Mesothelial cell of epicardium (in vitro differentiated cells): ENCODE measurements around the gene FBRSL1. TPM values are rescaled to one million over a fixed set of nuclear protein-coding genes. Genes with fewer than 3 reads are reported as not detected.

Source experiments
- DNase-seq, 2 experiments: peaks; one replicate each; pipeline ENCODE4 v3.0.0; 2021; ENCODE audit warnings: low spot score in 2 of 2; ENCODE audit not compliant: unreplicated experiment in 2 of 2
- H3K27ac Mint-ChIP-seq: 2 replicates; pipeline ENCODE4 v1.8.0; 2021; ENCODE audit warnings: mixed read lengths
- H3K27me3 Mint-ChIP-seq: 2 replicates; pipeline ENCODE4 v1.8.0; 2021; ENCODE audit warnings: low read depth, mixed read lengths
- H3K36me3 Mint-ChIP-seq: 2 replicates; pipeline ENCODE4 v1.8.0; 2021; ENCODE audit warnings: mixed read lengths
- H3K4me1 Mint-ChIP-seq: 2 replicates; pipeline ENCODE4 v1.8.0; 2021; ENCODE audit warnings: mixed read lengths
- H3K4me3 Mint-ChIP-seq: 2 replicates; pipeline ENCODE4 v1.8.0; 2021; ENCODE audit warnings: mild to moderate bottlenecking, moderate library complexity, mixed read lengths
- H3K9me3 Mint-ChIP-seq: 2 replicates; pipeline ENCODE4 v1.8.0; 2021; ENCODE audit warnings: mixed read lengths
- total RNA-seq: library from RNA; stranded (reverse); gene quantifications from 3 replicates; pipeline ENCODE4 v1.2.1, GENCODE V29; 2021
- TF ChIP-seq, protein P1 (sequence below): fragments of 200-600 bp; sonication (generic); IDR thresholded peaks from one replicate; pipeline ENCODE4 v1.5.0; 2021; ENCODE audit warnings: antibody characterized with exemption; ENCODE audit not compliant: unreplicated experiment

The FBRSL1 gene
- total RNA-seq, 1 donor from 2014 or later: 115 TPM

DNA sequence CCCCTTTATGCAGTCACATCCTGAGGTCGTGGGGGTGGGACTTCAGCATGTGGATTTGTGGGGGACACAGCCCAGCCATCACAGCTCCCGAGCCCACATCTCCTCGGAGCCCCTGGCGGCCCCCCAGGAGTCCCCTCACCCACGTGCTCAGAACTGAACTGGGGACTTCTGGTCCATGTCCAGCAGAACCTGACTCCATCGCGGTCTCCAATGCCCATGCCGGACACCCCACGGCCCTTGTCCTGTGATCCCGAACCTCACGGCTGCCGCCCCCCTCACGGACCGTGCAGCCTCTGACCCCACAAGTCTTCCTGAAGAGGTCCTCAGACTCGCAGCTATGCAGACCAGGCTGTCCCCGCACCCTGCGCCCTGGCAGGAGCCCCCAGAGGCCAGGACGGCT lies 13.5 kb upstream of the FBRSL1 start:
- TF ChIP-seq, protein P1, sequence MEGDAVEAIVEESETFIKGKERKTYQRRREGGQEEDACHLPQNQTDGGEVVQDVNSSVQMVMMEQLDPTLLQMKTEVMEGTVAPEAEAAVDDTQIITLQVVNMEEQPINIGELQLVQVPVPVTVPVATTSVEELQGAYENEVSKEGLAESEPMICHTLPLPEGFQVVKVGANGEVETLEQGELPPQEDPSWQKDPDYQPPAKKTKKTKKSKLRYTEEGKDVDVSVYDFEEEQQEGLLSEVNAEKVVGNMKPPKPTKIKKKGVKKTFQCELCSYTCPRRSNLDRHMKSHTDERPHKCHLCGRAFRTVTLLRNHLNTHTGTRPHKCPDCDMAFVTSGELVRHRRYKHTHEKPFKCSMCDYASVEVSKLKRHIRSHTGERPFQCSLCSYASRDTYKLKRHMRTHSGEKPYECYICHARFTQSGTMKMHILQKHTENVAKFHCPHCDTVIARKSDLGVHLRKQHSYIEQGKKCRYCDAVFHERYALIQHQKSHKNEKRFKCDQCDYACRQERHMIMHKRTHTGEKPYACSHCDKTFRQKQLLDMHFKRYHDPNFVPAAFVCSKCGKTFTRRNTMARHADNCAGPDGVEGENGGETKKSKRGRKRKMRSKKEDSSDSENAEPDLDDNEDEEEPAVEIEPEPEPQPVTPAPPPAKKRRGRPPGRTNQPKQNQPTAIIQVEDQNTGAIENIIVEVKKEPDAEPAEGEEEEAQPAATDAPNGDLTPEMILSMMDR: no peak

DNA sequence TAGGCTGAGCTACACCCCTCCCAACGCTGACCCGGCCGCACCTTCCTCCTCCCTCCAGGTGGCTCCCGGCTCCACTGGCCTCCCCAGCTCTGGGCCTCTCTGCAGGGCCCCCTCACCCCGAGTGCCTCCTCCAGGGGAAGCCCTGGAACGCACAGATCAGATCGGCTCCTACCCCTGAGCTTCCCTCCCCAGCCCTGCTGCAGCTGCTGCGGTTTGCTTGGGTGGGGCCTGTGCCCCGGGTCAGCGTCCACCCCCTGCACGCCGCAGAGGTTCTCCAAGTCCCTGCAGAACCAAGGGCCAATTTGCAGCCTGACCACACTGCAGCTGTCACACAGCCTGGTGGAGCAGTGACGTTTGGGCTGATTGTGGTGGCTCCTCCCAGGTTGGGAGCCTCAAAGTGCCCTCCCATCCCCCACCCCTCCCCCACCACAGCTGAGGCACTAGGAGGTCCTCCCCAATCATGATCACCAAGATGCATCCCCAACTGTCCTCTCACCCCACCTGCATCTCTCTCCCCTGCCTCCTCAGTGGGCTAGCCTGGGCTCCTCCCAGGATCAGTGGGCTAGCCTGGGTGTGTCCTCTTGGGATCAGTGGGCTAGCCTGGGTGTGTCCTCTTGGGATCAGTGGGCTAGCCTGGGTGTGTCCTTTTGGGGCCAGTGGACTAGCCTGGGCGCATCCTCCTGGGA lies 12.8 kb upstream of the FBRSL1 start:
- Mint-ChIP-seq H3K27ac (no peak overlapping the region), H3K4me1 (no peaks in the 10 kb centered on the region), H3K27me3 (peaks cover 53% of the 10 kb centered on the region), H3K36me3 (peaks cover 2% of the 10 kb centered on the region), H3K9me3 (peaks cover 3% of the 10 kb centered on the region), H3K4me3 (no peak overlapping the region)
- DNase-seq: no peak
- TF ChIP-seq, protein P1: no peak

More for the DNA sequence above, 13.5 kb upstream of the FBRSL1 start:
- Mint-ChIP-seq H3K27me3 (peaks cover 53% of the 10 kb centered on the region), H3K4me1 (no peaks in the 10 kb centered on the region), H3K36me3 (peaks cover 2% of the 10 kb centered on the region), H3K4me3 (no peak overlapping the region), H3K27ac (no peak overlapping the region), H3K9me3 (peaks cover 6% of the 10 kb centered on the region)
- no peak for DNase-seq

DNA sequence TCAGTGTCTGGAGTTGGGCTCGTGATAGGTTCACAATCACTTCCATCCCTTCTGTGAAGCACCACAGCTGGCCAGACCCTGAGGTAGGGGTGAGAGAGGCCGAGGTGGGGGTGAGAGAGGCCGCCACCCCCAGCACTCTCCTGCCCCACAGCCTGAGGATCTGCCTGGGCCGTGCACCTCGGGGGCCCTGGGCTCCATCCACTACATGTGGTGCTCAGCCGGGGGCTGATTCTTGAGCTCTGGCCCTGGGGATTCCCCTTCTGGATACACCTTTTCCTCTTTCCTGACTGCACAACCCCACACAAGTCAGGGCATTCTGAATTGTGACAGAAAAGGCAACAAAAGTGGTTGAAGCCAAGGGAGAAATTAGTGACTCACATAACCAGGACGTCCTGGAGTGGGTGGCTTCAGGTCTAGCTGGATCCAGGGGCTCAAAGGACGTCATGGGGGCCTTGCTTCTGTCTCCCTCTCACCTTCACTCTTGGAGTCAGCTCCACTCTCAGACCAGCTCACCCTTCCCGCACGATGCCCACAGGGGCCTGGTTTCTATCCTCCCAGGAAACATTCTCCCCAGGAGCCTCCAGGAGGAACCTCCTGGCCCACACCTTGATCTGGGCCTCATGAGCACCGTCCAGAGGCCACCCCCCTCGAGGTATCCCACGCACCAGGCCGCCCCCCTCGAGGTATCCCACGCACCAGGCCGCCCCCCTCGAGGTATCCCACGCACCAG lies 12.1 kb upstream of the FBRSL1 start:
- TF ChIP-seq, protein P1: no peak
- H3K4me3 Mint-ChIP-seq: no peak overlapping the region
- H3K27ac Mint-ChIP-seq: no peak overlapping the region
- H3K27me3 Mint-ChIP-seq: peaks cover 59% of the 10 kb centered on the region
- H3K4me1 Mint-ChIP-seq: no peaks in the 10 kb centered on the region
- H3K36me3 Mint-ChIP-seq: no peaks in the 10 kb centered on the region
- peaks cover 3% of the 10 kb centered on the region for H3K9me3 Mint-ChIP-seq
- DNase-seq: no peak

DNA sequence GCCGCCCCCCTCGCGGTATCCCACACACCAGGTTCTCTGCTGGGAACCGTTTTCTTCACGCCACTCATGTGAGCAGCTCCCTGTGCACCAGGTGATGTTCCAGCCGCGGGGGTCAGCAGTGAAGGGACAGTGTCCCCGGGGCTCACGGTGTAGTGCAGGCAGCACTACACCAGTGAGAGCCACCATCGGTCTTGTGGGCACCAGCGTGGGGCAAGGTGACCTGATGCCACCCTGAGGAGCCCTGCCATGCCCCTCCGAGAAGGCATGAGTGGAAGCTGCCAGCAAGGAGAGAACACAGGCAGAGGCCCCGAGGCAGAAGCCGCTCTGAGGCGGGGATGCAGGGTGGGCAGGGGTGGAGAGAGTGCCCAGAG lies 11.5 kb upstream of the FBRSL1 start:
- TF ChIP-seq, protein P1: no peak
- Mint-ChIP-seq H3K4me3 (no peak overlapping the region), H3K36me3 (no peaks in the 10 kb centered on the region), H3K9me3 (peaks cover 3% of the 10 kb centered on the region), H3K4me1 (no peaks in the 10 kb centered on the region), H3K27me3 (peaks cover 63% of the 10 kb centered on the region), H3K27ac (no peak overlapping the region)
- no peak for DNase-seq

DNA sequence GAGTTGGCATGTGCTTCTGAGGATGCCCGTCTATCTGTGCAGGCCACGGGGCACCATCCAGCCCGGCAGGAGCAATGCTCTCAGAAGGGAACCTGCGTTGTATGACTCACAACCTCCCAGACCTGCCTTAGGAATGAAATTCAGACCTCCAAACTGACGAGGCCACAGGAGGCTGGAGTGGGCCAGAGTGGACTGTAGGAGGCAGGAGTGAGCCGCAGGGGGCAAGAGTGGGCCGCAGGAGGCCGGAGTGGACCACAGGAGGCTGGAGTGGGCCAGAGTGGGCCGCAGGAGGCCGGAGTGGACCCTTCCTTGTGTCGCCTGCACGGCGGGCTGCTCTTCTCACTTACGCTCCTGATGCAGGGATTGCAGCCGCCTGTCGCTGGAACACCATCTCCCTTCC lies 11.1 kb upstream of the FBRSL1 start:
- Mint-ChIP-seq H3K9me3 (peaks cover 3% of the 10 kb centered on the region), H3K4me3 (no peak overlapping the region), H3K27me3 (peaks cover 63% of the 10 kb centered on the region), H3K36me3 (no peaks in the 10 kb centered on the region), H3K27ac (no peak overlapping the region), H3K4me1 (no peaks in the 10 kb centered on the region)
- TF ChIP-seq, protein P1: no peak
- no peak for DNase-seq
